Kidney tubule cell (primary cell): ENCODE results near the gene TULP4.
"Not testable (repeated sequence)": the region's sequence is repeated elsewhere in the genome, so short reads cannot be mapped to it uniquely, and the experiment has no call there.

Experiments used
- DNase-seq: peaks from one replicate; pipeline ENCODE4 v3.0.0-alpha.2; 2018; ENCODE audit warnings: low spot score

TULP4 gene

GRCh38 chr6:158391276-158391675 lies 79.0 kb downstream of the TULP4 start:
- DNase-seq, result peak; percentile 65

DNA sequence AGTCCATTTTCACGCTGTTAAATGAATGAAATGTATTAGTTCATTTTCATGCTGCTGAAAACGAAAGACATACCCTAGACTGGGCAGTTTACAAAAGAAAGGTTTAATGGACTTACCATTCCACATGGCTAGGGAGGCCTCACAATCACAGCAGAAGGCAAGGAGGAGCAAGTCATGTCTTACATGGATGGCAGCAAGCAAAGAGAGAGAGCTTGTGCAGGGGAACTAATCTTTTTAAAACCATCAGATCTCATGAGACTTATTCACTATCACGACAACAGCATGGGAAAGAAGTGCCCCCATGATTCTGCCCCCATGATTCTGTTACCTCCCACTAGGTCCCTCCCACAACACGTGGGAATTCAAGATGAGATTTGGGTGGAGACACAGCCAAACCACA lies 79.7 kb downstream of the TULP4 start:
- not testable (repeated sequence) for DNase-seq

DNA sequence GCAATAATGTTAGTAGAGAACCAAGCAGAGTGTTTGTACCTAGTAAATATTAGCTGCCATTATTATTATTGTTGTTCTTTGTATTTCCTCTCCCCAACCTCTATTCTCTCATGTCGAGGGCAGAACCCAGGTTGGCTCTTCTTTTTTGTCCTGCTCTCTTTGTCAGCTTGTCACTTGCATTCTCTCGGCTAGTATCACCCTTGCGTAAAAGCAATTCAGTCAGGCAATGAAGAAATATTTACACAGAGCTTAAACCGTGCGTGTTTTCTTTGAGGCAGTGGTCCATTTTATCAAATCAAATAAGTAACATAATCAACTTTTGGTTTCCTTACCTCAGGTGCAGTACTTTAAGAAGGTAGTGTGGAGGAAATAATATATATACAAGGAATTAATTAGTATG lies 83.9 kb downstream of the TULP4 start:
- DNase-seq, result no peak

- DNase-seq, result no peak
These were observed 85.3 kb downstream of the TULP4 start for GRCh38 chr6:158397578-158397977.

- DNase-seq, result no peak
These were observed 86.2 kb downstream of the TULP4 start for GRCh38 chr6:158398252-158399024.

DNA sequence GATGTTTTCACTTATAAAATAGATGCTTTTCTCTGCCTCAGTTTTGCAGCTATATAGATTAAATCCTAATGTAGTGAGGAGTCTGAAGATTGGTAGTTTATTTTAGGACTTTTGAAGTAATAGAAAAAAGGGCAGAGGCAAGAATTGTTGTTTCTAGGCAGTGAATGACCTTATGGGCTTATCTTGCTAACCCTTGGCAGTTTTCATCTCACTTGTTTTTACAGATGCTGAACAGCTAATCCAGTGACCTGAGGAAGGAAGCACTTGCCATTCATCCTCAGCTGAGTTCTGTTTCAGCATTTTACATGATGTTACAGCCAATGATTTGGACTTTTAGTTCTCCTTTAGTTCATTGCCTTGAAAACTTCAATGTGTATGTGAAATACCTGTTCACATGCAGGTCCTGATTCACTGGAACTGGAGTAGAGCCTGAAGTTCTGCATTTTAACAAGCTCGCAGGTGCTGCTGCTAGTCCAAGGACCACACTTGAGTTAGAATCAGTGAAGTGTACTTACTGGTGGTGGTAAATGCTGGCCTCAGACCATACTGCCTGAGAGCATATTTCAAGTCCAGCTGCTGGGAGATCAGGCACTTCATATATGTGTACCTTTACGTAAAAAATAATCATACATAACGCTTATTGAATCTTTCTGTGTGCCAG lies 86.9 kb downstream of the TULP4 start:
- DNase-seq, result no peak

GRCh38 chr6:158402184-158402583 lies 89.9 kb downstream of the TULP4 start:
- no peak for DNase-seq

DNA sequence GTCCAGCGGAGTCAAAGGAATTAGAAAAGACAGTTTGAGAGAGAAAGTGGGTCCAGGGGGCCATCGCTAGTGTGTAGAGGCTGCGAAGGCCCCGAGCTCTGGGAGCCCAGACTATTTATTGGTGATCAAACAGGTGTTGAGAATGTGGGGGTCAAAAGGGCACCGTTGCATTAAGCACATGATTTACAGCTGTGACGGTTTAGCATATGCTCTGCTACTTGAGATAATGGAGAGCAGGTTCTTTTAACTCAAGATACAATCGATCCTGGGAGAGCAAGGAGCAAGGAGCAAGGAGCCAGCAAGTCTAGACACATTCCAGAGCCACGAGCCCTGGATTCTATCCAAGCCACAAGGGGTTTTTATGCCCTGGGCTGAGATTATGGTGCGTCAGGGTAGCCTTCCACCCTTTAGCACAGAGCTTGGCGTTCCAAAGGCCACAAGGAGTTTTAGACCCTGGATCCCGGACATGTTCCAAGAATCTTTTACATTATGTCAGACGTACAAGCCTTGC lies 93.1 kb downstream of the TULP4 start:
- peak; percentile 85 for DNase-seq

DNA sequence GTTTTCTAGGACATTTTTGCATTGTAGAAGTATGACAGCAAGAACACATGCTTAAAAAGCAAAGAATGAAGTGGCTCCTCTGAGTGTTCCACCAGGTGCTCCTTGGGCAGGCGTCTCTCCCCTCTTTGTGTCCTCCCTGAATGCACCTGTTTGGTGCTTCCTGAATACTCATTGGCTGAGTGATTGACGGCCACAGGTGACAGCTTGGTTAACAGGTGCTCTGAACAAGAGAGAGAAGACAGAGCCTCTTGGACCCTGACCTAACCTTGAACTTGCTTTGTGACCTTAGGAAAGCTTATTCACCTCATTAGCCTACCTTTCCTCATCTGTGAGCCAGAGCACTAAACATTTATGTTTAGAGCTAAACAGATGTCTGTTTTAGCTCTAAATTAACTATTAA lies 93.7 kb downstream of the TULP4 start:
- no peak for DNase-seq

DNA sequence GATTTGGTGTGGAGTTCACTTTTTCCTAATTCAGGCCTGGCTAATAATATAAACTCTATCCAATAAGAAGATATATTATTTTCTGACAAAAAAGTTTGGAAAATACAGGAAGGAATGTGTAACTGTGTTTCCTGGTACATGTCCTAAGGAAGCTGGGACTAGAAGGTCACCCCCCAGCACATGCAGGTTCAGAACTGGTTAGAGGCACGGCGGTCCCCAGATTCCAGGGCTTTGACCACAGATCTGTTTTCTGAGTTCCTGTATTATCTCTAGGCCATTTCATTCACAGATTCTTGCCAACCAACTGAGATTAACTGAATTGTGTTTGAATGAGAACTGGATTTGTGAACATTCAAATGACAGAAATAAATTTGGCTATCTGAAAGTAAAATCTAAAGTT lies 94.5 kb downstream of the TULP4 start:
- no peak for DNase-seq

DNA sequence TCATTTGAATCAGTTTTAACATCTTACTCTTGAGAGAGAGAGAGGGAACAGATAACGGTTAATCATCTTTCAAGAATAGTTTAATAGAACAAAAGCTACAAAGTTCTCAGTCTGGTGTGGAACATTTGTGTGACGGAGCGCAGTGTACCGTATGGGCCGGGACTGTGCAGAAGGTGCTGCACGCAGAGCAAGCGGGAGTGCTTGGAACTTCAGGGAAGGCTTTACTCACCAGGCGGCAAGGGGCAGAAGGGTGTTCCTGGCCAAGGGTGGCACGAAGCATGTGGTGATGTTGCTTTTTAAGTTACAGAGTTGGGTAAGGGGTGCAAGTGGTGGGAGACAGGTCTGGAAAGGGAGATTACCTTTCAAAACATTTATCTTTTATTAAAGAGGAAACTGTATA lies 95.7 kb downstream of the TULP4 start:
- no peak for DNase-seq

- DNase-seq, result no peak
These were observed 96.4 kb downstream of the TULP4 start for GRCh38 chr6:158408552-158409130.

DNA sequence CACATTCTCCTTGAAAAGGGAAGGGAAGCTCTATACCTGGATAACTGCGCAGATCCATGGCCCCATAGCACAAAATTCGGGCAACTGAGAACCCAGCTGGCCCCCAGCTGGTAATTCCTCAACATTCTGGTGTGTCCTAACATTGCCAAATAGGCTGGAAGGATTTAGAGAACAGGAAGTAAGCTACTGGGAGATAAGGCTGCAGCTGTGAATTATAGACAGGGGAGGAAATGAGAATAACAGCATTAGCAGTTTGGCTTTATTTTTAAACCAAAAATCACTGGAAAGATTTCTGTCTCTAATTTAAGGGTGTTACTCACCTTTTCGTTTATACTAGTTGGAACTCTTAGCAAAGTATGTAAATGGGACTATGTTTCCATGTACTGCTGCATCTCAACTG lies 97.2 kb downstream of the TULP4 start:
- no peak for DNase-seq

DNA sequence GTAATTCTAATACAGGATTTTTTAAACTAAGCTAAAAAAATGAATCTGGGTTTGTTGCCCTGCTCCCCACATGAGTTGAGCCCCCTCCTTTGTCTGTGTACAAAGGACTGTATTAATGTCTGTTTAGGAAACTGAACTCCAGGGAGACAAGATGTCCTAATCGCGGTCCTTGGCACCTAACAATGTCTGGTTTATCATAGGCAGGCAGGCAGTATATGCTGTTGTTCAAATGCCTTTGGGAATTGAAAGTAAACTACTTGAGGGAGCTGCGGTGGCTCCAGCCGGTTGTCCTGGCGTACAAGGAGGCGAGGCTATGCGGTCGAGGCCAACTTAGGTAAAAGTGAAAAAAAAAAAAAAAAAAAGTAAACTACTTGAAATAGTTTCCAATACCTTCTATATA lies 98.5 kb downstream of the TULP4 start:
- no peak for DNase-seq

DNA sequence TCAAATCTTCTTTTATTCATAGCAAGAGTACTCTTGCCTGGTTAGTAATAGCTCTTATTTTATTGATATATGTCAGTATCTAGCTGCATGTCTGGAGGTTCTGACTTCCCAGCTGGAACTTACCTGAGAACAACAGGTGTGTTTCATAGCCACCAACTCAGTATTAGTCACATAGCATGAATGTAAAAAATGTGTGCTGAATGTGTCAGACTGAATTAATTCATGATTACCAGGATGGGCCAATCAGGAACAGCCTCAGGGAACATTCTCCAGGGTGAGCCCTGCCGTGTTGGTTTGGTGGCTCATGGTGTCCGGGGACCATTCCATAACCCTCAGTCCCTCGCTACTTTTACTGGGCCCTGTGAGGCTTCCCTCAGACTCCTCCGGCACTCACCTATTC lies 99.7 kb downstream of the TULP4 start:
- peak; percentile 94 for DNase-seq

- no peak for DNase-seq
These were observed 100.8 kb downstream of the TULP4 start for GRCh38 chr6:158413028-158413427.

DNA sequence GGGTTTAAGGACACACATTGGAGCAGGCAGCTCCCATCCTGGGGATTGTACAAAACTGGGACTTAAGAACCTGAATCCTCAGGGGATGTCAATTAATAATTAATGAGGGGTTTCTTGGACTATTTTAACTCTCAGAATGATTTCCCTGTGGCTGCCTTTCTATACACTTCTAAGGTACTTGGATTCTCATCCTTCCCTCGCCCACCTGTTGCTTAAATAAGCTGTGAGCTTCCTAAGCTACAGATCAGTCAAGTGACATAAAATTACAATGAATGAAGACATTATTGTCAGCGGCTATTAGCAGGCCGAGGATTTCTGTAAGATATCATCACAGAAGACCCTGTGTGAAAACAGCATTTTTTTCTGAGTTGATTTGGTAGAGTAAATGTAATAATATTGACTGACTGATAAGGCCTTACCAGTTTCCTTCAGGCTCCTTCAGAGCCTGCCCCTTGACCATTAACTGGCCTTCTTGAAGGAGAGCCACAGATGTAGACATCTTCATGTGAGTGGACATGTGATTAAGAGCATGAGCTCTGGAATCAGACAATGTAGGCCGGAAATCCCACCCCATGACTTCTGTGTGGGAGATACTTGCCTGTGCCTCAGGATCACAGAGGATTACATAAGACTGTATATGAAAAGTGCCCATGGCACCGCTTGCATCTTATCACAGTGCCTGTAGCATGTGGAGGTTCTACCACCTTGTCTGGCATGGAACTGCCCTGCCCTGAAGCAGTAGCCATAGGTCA lies 101.7 kb downstream of the TULP4 start:
- no peak for DNase-seq

- DNase-seq, result peak; percentile 87
These were observed 102.6 kb downstream of the TULP4 start for GRCh38 chr6:158414851-158415262.

GRCh38 chr6:158415666-158416065 lies 103.4 kb downstream of the TULP4 start:
- no peak for DNase-seq

DNA sequence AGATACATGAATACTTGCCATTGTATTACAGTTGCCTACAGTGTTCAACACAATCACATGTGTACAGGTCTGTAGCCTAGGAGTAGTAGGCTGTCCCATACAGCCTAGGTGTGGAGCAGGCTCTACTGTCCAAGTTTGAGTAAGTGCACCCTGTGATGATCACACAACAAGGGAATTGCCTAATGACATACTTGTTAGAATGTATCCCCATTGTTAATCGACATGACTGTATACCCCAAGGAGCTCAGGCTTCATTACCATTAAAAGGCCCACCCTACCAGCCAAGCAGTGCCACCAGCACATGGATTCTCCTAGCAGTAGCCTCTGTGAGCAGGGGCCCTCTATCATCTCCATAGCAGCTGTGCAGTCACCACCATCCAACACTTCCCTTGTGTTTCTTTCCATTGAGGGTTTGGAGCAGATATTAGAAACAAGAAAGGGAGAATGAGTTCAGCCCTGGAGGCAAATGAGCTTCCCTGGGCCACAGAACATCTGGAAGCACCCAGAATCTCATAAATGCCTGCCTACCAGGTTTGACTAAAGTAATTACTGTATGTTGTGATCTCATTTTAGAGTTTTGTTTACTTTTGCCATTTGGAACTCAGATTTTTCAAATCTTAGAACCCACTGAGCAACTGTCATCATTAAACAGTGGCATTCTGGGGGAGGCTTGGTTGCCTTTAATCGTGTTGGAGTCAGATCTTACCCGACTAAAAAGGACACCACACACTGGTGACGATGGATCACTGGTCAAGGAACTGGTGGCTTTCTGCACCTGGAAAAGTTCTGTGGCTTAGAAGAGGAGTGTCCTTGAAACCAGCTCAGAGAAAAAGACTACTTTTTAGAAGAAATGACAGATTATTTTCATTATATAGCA lies 104.9 kb downstream of the TULP4 start:
- no peak for DNase-seq

DNA sequence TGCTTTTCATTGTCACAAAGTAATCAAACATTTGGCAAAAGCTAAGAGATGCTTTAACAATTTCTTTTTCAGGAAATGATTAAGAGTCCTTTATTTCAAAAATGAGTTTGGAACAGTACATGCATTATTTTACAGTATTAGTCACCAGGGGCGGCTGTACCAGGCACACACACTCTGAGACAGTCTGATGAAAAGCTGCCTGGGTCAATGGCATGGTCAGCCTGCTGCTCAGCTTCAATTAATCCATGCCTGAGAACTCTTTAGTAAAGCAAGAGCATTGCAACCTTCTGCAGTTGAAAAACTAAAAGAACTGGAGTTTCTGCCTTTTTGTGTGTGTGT lies 105.5 kb downstream of the TULP4 start:
- DNase-seq, result peak; percentile 44

DNA sequence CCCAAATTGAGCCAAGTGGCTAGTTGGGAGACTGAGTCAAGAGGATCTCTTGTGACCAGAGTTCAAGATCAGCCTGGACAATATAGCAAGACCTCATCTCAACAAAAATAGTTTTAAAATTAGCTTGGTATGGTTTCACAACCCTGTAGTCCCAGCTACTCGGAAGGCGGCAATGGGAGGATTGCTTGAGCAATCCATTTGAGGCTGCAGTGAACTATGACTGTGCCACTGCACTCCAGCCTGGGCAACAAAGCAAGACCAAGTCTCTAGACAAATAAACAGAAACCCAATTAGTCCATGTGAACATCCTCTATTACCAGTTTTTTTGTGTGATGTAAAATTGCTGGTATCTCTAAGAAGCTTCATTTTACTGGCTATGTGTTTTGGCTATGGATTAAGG lies 106.2 kb downstream of the TULP4 start:
- no peak for DNase-seq
